Hepatocyte (in vitro differentiated cells): Measurements from ENCODE around the gene TFIP11.

Source experiments
- EZH2 ChIP-seq: fragments of 200-600 bp; sonication (generic); IDR thresholded peaks from 2 replicates; pipeline ENCODE4 v1.6.1; 2016; ENCODE audit warnings: antibody characterized with exemption, mild to moderate bottlenecking, borderline replicate concordance
- TF ChIP-seq, protein P1 (sequence below): fragments of 200-600 bp; sonication (generic); IDR thresholded peaks from 2 replicates; pipeline ENCODE4 v1.5.1; 2016; ENCODE audit warnings: antibody characterized with exemption, mild to moderate bottlenecking; ENCODE audit not compliant: poor library complexity

DNA sequence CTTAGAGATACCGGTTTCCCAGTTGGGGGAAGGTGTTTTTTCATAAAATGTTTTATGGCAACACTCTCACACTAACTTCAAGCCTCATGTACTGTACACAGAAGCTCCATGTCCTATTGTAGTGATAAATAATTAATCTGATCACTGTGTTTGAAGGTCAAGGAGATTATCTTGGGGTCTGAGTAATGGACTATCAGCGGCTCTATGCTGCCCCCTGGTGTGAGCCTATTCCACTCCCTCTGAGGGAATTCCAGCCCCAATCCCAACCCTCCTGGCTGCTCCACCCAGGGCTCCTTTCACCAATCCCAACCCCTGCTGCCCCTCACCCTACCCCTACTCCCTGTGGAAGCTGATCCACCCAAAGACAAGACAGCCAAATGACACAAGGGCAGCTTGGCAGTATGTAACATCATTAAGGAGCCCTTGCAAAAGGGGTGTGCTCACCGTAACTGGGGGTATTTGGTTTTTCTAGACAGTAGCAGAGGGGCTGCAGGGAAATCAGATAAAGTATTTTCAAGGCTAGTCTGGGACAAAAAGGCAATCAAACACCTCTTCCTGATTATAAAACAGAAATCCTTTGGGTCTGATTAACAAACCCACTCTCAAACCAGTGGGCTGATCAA is 51.0 kb downstream of the TFIP11 start:
- TF ChIP-seq, protein P1, sequence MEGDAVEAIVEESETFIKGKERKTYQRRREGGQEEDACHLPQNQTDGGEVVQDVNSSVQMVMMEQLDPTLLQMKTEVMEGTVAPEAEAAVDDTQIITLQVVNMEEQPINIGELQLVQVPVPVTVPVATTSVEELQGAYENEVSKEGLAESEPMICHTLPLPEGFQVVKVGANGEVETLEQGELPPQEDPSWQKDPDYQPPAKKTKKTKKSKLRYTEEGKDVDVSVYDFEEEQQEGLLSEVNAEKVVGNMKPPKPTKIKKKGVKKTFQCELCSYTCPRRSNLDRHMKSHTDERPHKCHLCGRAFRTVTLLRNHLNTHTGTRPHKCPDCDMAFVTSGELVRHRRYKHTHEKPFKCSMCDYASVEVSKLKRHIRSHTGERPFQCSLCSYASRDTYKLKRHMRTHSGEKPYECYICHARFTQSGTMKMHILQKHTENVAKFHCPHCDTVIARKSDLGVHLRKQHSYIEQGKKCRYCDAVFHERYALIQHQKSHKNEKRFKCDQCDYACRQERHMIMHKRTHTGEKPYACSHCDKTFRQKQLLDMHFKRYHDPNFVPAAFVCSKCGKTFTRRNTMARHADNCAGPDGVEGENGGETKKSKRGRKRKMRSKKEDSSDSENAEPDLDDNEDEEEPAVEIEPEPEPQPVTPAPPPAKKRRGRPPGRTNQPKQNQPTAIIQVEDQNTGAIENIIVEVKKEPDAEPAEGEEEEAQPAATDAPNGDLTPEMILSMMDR = peak; percentile 77
- TF ChIP-seq EZH2 = no peak
